MCF 10A (cell line): ENCODE measurements around the gene ADAMTSL3. TPM values are rescaled to one million over a fixed set of nuclear protein-coding genes. Genes with fewer than 3 reads are reported as not detected.

Experiments
- BruUV-seq: library from RNA; stranded (reverse); fragments of 400-500 nt; replicated peaks from 2 replicates; lab custom pipeline; 2021; lab: Mats Ljungman, UMichigan
- CTCF ChIA-PET: fragments of 300-600 bp; sonication (Branson Sonifier 250); formaldehyde crosslinking; extraction: SDS; loops from one replicate; lab custom pipeline; 2021; ENCODE audit warnings: antibody characterized with exemption, inconsistent platforms; lab: Yijun Ruan, JAX
- POLR2A ChIA-PET: fragments of 300-600, 350-650 bp; sonication (Branson Sonifier 250); formaldehyde crosslinking; extraction: SDS; loops from one replicate; lab custom pipeline; 2020; ENCODE audit warnings: antibody characterized with exemption, inconsistent platforms; lab: Yijun Ruan, JAX
- DNase-seq: peaks from one replicate; pipeline ENCODE4 v3.0.0-alpha.2; 2018; ENCODE audit not compliant: unreplicated experiment
- H3K27ac Mint-ChIP-seq: one replicate; pipeline ENCODE4 v1.8.0; 2022; ENCODE audit warnings: mild to moderate bottlenecking, low read depth, mixed read lengths; ENCODE audit not compliant: unreplicated experiment
- H3K27me3 Mint-ChIP-seq: one replicate; pipeline ENCODE4 v1.8.0; 2022; ENCODE audit warnings: mixed read lengths; ENCODE audit not compliant: insufficient read depth, unreplicated experiment
- H3K36me3 Mint-ChIP-seq: one replicate; pipeline ENCODE4 v1.8.0; 2022; ENCODE audit warnings: mild to moderate bottlenecking, moderate library complexity, mixed read lengths; ENCODE audit not compliant: insufficient read depth, unreplicated experiment
- H3K4me1 Mint-ChIP-seq: one replicate; pipeline ENCODE4 v1.8.0; 2022; ENCODE audit warnings: mixed read lengths; ENCODE audit not compliant: insufficient read depth, unreplicated experiment
- H3K4me3 Mint-ChIP-seq: one replicate; pipeline ENCODE4 v1.8.0; 2022; ENCODE audit warnings: mild to moderate bottlenecking, moderate library complexity, mixed read lengths; ENCODE audit not compliant: unreplicated experiment
- H3K9me3 Mint-ChIP-seq: one replicate; pipeline ENCODE4 v1.8.0; 2022; ENCODE audit warnings: mixed read lengths; ENCODE audit not compliant: unreplicated experiment
- CTCF ChIP-seq: fragments of 200-600 bp; IDR thresholded peaks from one replicate; pipeline ENCODE4 v1.8.0; 2022; ENCODE audit warnings: antibody characterized with exemption, mild to moderate bottlenecking; ENCODE audit not compliant: unreplicated experiment
- intact Hi-C: fragments of 100-400 bp; cut with micrococcal nuclease; formaldehyde crosslinking; loops from 2 replicates; pipeline ENCODE4 v1.14.1; 2022
- total RNA-seq: library from RNA; stranded (reverse); gene quantifications from 2 replicates; pipeline ENCODE4 v1.2.3, GENCODE V29; 2022

Gene ADAMTSL3
- total RNA-seq, 1 experiment from 2014 or later = 1.2 TPM

GRCh38 chr15:83880529-83880928 is 226.6 kb downstream of the ADAMTSL3 start:
- no peaks in the 10 kb centered on the region for H3K4me1 Mint-ChIP-seq
- no peaks in the 10 kb centered on the region for H3K27me3 Mint-ChIP-seq
- BruUV-seq = no TSS peak
- no peaks in the 10 kb centered on the region for H3K36me3 Mint-ChIP-seq
- ChIA-PET POLR2A (no interaction called here), CTCF (no interaction called here)
- intact Hi-C loops = no loop called here
- H3K27ac Mint-ChIP-seq = no peak overlapping the region
- H3K4me3 Mint-ChIP-seq = no peak overlapping the region
- no peak for TF ChIP-seq CTCF
- DNase-seq = no peak
- no peaks in the 10 kb centered on the region for H3K9me3 Mint-ChIP-seq

- intact Hi-C loops = no loop called here
- Mint-ChIP-seq H3K4me1 (no peaks in the 10 kb centered on the region), H3K4me3 (no peak overlapping the region), H3K9me3 (no peaks in the 10 kb centered on the region), H3K27me3 (no peaks in the 10 kb centered on the region), H3K27ac (no peak overlapping the region), H3K36me3 (no peaks in the 10 kb centered on the region)
- no peak for TF ChIP-seq CTCF
- ChIA-PET CTCF (no interaction called here), POLR2A (interaction anchor here (1.8 kb wide), 1 partner anchor 9 kb away, joined by 5 read pairs; no protein-coding TSS in a partner anchor)
- no peak for DNase-seq
- BruUV-seq = no TSS peak
Measured at GRCh38 chr15:83881156-83881555, 227.2 kb downstream of the ADAMTSL3 start.

- TF ChIP-seq CTCF = no peak
- BruUV-seq = no TSS peak
- ChIA-PET CTCF (interaction anchor here (1.1 kb wide), 1 partner anchor 8 kb away, joined by 4 read pairs; no protein-coding TSS in a partner anchor), POLR2A (no interaction called here)
- peaks cover 14% of the 10 kb centered on the region for H3K4me1 Mint-ChIP-seq
- no peaks in the 10 kb centered on the region for H3K36me3 Mint-ChIP-seq
- no peak overlapping the region for H3K4me3 Mint-ChIP-seq
- no peaks in the 10 kb centered on the region for H3K27me3 Mint-ChIP-seq
- H3K9me3 Mint-ChIP-seq = no peaks in the 10 kb centered on the region
- no peak overlapping the region for H3K27ac Mint-ChIP-seq
- DNase-seq = no peak
- intact Hi-C loops = no loop called here
Measured at GRCh38 chr15:83886321-83886720, 232.4 kb downstream of the ADAMTSL3 start.

- intact Hi-C loops = no loop called here
- ChIA-PET POLR2A (no interaction called here), CTCF (interaction anchor here (0.7 kb wide), 1 partner anchor 16 kb away, joined by 3 read pairs; no protein-coding TSS in a partner anchor)
- DNase-seq = no peak
- Mint-ChIP-seq H3K4me1 (peaks cover 16% of the 10 kb centered on the region), H3K36me3 (no peaks in the 10 kb centered on the region), H3K27ac (no peak overlapping the region), H3K9me3 (no peaks in the 10 kb centered on the region), H3K4me3 (no peak overlapping the region), H3K27me3 (no peaks in the 10 kb centered on the region)
- no TSS peak for BruUV-seq
- no peak for TF ChIP-seq CTCF
Measured at GRCh38 chr15:83887404-83887803, 233.5 kb downstream of the ADAMTSL3 start.
